Esophagus squamous epithelium (tissue), 5 donors: ENCODE data around the gene DNMT3A. TPM values are rescaled to one million over a fixed set of nuclear protein-coding genes. Genes with fewer than 3 reads are reported as not detected.

ENCODE experiments used
- DNase-seq: peaks from one replicate; lab custom pipeline; 2025; lab: John Stamatoyannopoulos, UW
- H3K27ac ChIP-seq, 4 donors: fragments of 200-600 bp; sonication (generic); one replicate each; pipeline ENCODE4 v1.5.1; 2016 to 2019; ENCODE audit warnings: mild to moderate bottlenecking in 1 of 4
- H3K27me3 ChIP-seq, 4 donors: fragments of 200-600 bp; sonication (generic); 1 replicate in 3 of 4; 2 replicates in 1 of 4; pipeline versions ENCODE4 v1.5.1 to v1.6.0; 2017 to 2021; ENCODE audit warnings: antibody characterized with exemption in 1 of 4
- H3K36me3 ChIP-seq, 3 donors: fragments of 200-600 bp; sonication (generic); one replicate each; pipeline ENCODE4 v1.5.1; 2016 to 2019
- H3K4me1 ChIP-seq, 3 donors: fragments of 200-600 bp; sonication (generic); one replicate each; pipeline ENCODE4 v1.5.1; 2017 to 2019
- H3K4me3 ChIP-seq, 4 donors: fragments of 200-600 bp; sonication (generic); 1 replicate in 3 of 4; 2 replicates in 1 of 4; pipeline ENCODE4 v1.5.1; 2016 to 2019; ENCODE audit warnings: mild to moderate bottlenecking in 2 of 4, moderate library complexity in 1 of 4
- H3K9me3 ChIP-seq, 3 donors: fragments of 200-600 bp; sonication (generic); one replicate each; pipeline ENCODE4 v1.5.1; 2016 to 2019
- CTCF ChIP-seq, 6 experiments: fragments of 450-650 bp in 4 of 6; fragments of 200-600 bp in 2 of 6; sonication (generic) in 2 of 6; IDR thresholded peaks; one replicate each; pipeline ENCODE4 v1.5.1; 2016 to 2019; ENCODE audit warnings: antibody characterized with exemption in 6 of 6, mild to moderate bottlenecking in 4 of 6, moderate library complexity in 4 of 6
- POLR2A ChIP-seq, 4 donors: fragments of 450-650 bp; IDR thresholded peaks; one replicate each; pipeline ENCODE4 v1.6.1; 2017; ENCODE audit warnings: antibody characterized with exemption in 4 of 4, mild to moderate bottlenecking in 4 of 4, moderate library complexity in 3 of 4
- WGBS, 2 donors: methylation state at CpG; one replicate each; pipeline ENCODE4 v1.1.5; 2018; 5-methylcytosine and 5-hydroxymethylcytosine counted together
- intact Hi-C: fragments of 100-400 bp; cut with DNase I; formaldehyde crosslinking; loops from one replicate; pipeline ENCODE4 v1.15.0; 2022
- total RNA-seq, 4 donors: library from RNA; depleted of rRNA; stranded (reverse); fragments of >200 nt; gene quantifications; one replicate each; pipeline ENCODE4 v1.1.0, GENCODE V29; 2016
- donor health status: DM: yes; HTN: yes; CAD: no.

DNMT3A gene
- total RNA-seq, 4 donors from 2014 or later, result 4.1 to 13.6 (median 8.2) TPM

DNA sequence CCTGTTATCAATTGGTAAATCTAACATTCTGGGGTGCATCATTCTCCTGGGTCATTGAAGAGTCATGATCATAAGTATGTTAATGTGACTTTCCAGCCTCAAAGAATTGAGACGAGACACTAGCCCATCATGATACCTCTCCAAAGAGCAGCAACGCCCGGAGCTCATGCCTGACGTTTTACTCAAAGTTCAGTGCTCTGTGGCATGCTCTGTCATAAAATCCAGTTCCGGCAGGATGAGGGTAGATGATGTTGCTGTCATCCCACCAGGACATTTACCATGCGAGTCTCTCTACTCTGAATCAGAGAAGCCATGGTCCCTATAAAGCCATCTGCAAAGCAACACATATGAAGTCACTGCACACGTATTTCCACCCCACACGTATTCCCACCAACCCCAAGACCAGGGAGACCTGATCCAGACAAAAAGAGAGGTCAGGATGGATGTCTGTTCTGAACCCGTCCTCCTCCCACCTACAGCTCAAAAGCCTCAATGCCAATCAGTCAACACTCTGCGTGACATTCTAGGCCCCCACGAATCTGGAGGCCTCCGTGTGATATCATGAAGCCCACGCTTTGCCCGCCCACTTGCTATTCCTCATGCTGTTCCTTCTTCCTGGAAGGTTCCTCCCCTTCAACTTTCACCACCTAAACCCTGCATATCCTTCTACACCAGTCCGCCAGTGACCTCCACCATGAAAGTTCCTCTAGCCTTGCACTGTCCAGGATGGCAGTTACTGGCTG lies 85.8 kb downstream of the DNMT3A start:
- Histone ChIP-seq H3K4me1 (peaks cover 11 to 39% (median 14%) of the 10 kb centered on the region in 3 donors), H3K4me3 (no peak overlapping the region), H3K9me3 (no peaks in the 10 kb centered on the region), H3K27ac (no peak overlapping the region), H3K27me3 (no peaks in the 10 kb centered on the region), H3K36me3 (peaks cover 0 to 60% (median 0%) of the 10 kb centered on the region in 3 donors)
- DNase-seq, result no peak
- intact Hi-C loops, result no loop called here
- no peak for TF ChIP-seq POLR2A (IDR thresholded peaks at IDR 0.05)
- no peak for TF ChIP-seq CTCF (IDR thresholded peaks at IDR 0.05)
- WGBS, 2 donors, result 92 to 94% methylated on average over 14 to 15 of the region's 15 CpGs

- Histone ChIP-seq H3K9me3 (no peaks in the 10 kb centered on the region), H3K36me3 (peaks cover 0 to 53% (median 0%) of the 10 kb centered on the region in 3 donors), H3K27ac (no peak overlapping the region), H3K27me3 (no peaks in the 10 kb centered on the region), H3K4me1 (peaks cover 11 to 45% (median 14%) of the 10 kb centered on the region in 3 donors), H3K4me3 (no peak overlapping the region)
- 75 to 80% methylated on average over 1 of the region's 1 CpG for WGBS, 2 donors
- intact Hi-C loops, result no loop called here
- no peak for DNase-seq
- TF ChIP-seq POLR2A (IDR thresholded peaks at IDR 0.05) (no peak), CTCF (IDR thresholded peaks at IDR 0.05) (no peak)
Measured at GRCh38 chr2:25254961-25255360, 86.8 kb downstream of the DNMT3A start.

GRCh38 chr2:25253153-25253626 lies 88.5 kb downstream of the DNMT3A start:
- H3K4me3 ChIP-seq, result peak overlapping the region in 3 of 4 donors; percentile 60 to 78 (median 78)
- peaks cover 0 to 51% (median under 1%) of the 10 kb centered on the region in 3 donors for H3K36me3 ChIP-seq
- no peaks in the 10 kb centered on the region for H3K9me3 ChIP-seq
- H3K27me3 ChIP-seq, result no peaks in the 10 kb centered on the region
- intact Hi-C loops, result no loop called here
- WGBS, 2 donors, result 75 to 78% methylated on average over 10 to 11 of the region's 11 CpGs
- H3K4me1 ChIP-seq, result peaks cover 11 to 45% (median 14%) of the 10 kb centered on the region in 3 donors
- TF ChIP-seq CTCF (IDR thresholded peaks at IDR 0.05), result no peak
- TF ChIP-seq POLR2A (IDR thresholded peaks at IDR 0.05), result no peak
- DNase-seq, result no peak
- H3K27ac ChIP-seq, result peak overlapping the region in 2 of 4 donors; percentile 79 to 89

GRCh38 chr2:25252291-25253152 lies 89.2 kb downstream of the DNMT3A start:
- Histone ChIP-seq H3K27me3 (no peaks in the 10 kb centered on the region), H3K4me1 (peaks cover 11 to 43% (median 14%) of the 10 kb centered on the region in 3 donors), H3K36me3 (peaks cover 4 to 51% (median 7%) of the 10 kb centered on the region in 3 donors), H3K4me3 (peak overlapping the region; percentile 57 to 78 (median 69)), H3K27ac (peak overlapping the region; percentile 75 to 89 (median 79)), H3K9me3 (no peaks in the 10 kb centered on the region)
- DNase-seq, result no peak
- intact Hi-C loops, result no loop called here
- 44 to 55% methylated on average over 11 to 22 of the region's 62 CpGs for WGBS, 2 donors
- TF ChIP-seq POLR2A (IDR thresholded peaks at IDR 0.05), result no peak
- TF ChIP-seq CTCF (IDR thresholded peaks at IDR 0.05), result peak in 1 of 6 experiments; percentile 5
